ENCODE measurements around the gene DEPDC1B. TPM values are rescaled to one million over a fixed set of nuclear protein-coding genes. Genes with fewer than 3 reads are reported as not detected.
"Not testable (repeated sequence)": the region's sequence is repeated elsewhere in the genome, so short reads cannot be mapped to it uniquely, and the experiment has no call there.

Gene DEPDC1B
- total and polyA plus RNA-seq, 2 experiments from 2014 or later: 9.0 to 27.5 TPM

GRCh38 chr5:60590172-60590571 is 109.8 kb downstream of the DEPDC1B start:
- Histone ChIP-seq H3K4me1 (ENCODE audit: insufficient read depth) (no peaks in the 10 kb centered on the region), H3K79me2 (no peaks in the 10 kb centered on the region), H3K4me2 (no peak overlapping the region), H3K9me3 (ENCODE audit: low read depth) (no peaks in the 10 kb centered on the region), H3K27me3 (no peaks in the 10 kb centered on the region), H3K27ac (no peak overlapping the region), H2AFZ (no peak overlapping the region), H3K4me3 (no peak overlapping the region), H4K20me1 (ENCODE audit: insufficient read depth, poor library complexity, severe bottlenecking) (no peaks in the 10 kb centered on the region), H3K9me2 (replicated peaks; ENCODE audit: insufficient read depth) (no peaks in the 10 kb centered on the region), H3K36me3 (replicated peaks; ENCODE audit: insufficient read depth, low read depth) (no peaks in the 10 kb centered on the region)
- 100% methylated on average over 2 of the region's 2 CpGs for WGBS (ENCODE audit: low lambda C conversion rate, missing lambda C conversion rate)
- no peak for DNase-seq (ENCODE audit: low spot score)
- no peak for TF ChIP-seq CTCF (IDR thresholded peaks at IDR 0.05; ENCODE audit: poor library complexity)
- TF ChIP-seq EZH2phosphoT487 (IDR thresholded peaks at IDR 0.05; ENCODE audit: low read depth, severe bottlenecking, unreplicated experiment): no peak
- TF ChIP-seq EZH2 (IDR thresholded peaks at IDR 0.05; ENCODE audit: borderline replicate concordance): no peak

GRCh38 chr5:60587312-60587711 is 112.7 kb downstream of the DEPDC1B start:
- H3K27ac ChIP-seq; H3K9me3 ChIP-seq (ENCODE audit: low read depth): not testable (repeated sequence)

GRCh38 chr5:60586307-60586901 is 113.6 kb downstream of the DEPDC1B start:
- H3K27ac ChIP-seq: no peak overlapping the region
- no peaks in the 10 kb centered on the region for H3K27me3 ChIP-seq
- no peak overlapping the region for H3K4me3 ChIP-seq
- 98% methylated on average over 1 of the region's 1 CpG for WGBS (ENCODE audit: low lambda C conversion rate, missing lambda C conversion rate)
- TF ChIP-seq CTCF (IDR thresholded peaks at IDR 0.05; ENCODE audit: poor library complexity) (peak; percentile 64), EZH2 (IDR thresholded peaks at IDR 0.05; ENCODE audit: borderline replicate concordance) (no peak)
- no peak overlapping the region for H2AFZ ChIP-seq
- H3K9me3 ChIP-seq (ENCODE audit: low read depth): no peaks in the 10 kb centered on the region
- H3K4me1 ChIP-seq (ENCODE audit: insufficient read depth): no peaks in the 10 kb centered on the region
- H3K9me2 ChIP-seq (replicated peaks; ENCODE audit: insufficient read depth): no peaks in the 10 kb centered on the region
- peak; percentile 28 for DNase-seq (ENCODE audit: low spot score)
- no peaks in the 10 kb centered on the region for H3K79me2 ChIP-seq
- no peak overlapping the region for H3K4me2 ChIP-seq
- H4K20me1 ChIP-seq (ENCODE audit: insufficient read depth, poor library complexity, severe bottlenecking): no peaks in the 10 kb centered on the region
- no peaks in the 10 kb centered on the region for H3K36me3 ChIP-seq (replicated peaks; ENCODE audit: insufficient read depth, low read depth)

More at GRCh38 chr5:60587312-60587711, 112.7 kb downstream of the DEPDC1B start:
- H3K36me3 ChIP-seq (replicated peaks; ENCODE audit: insufficient read depth, low read depth); H3K4me2 ChIP-seq; H3K4me1 ChIP-seq (ENCODE audit: insufficient read depth); H3K27me3 ChIP-seq; DNase-seq (ENCODE audit: low spot score); H3K79me2 ChIP-seq; H3K9me2 ChIP-seq (replicated peaks; ENCODE audit: insufficient read depth); H3K4me3 ChIP-seq; H2AFZ ChIP-seq; H4K20me1 ChIP-seq (ENCODE audit: insufficient read depth, poor library complexity, severe bottlenecking): not testable (repeated sequence)
- 99% methylated on average over 6 of the region's 6 CpGs for WGBS (ENCODE audit: low lambda C conversion rate, missing lambda C conversion rate)

GRCh38 chr5:60585618-60586017 is 114.3 kb downstream of the DEPDC1B start:
- H3K4me1 ChIP-seq (ENCODE audit: insufficient read depth): no peaks in the 10 kb centered on the region
- no peaks in the 10 kb centered on the region for H3K9me2 ChIP-seq (replicated peaks; ENCODE audit: insufficient read depth)
- TF ChIP-seq EZH2phosphoT487 (IDR thresholded peaks at IDR 0.05; ENCODE audit: low read depth, severe bottlenecking, unreplicated experiment) (no peak), CTCF (IDR thresholded peaks at IDR 0.05; ENCODE audit: poor library complexity) (no peak), EZH2 (IDR thresholded peaks at IDR 0.05; ENCODE audit: borderline replicate concordance) (no peak)
- H3K9me3 ChIP-seq (ENCODE audit: low read depth): no peaks in the 10 kb centered on the region
- H3K27me3 ChIP-seq: no peaks in the 10 kb centered on the region
- no peak overlapping the region for H3K4me2 ChIP-seq
- no peaks in the 10 kb centered on the region for H3K79me2 ChIP-seq
- H3K36me3 ChIP-seq (replicated peaks; ENCODE audit: insufficient read depth, low read depth): no peaks in the 10 kb centered on the region
- H3K27ac ChIP-seq: no peak overlapping the region
- WGBS (ENCODE audit: low lambda C conversion rate, missing lambda C conversion rate): 77% methylated on average over 5 of the region's 5 CpGs
- DNase-seq (ENCODE audit: low spot score): no peak
- no peaks in the 10 kb centered on the region for H4K20me1 ChIP-seq (ENCODE audit: insufficient read depth, poor library complexity, severe bottlenecking)
- no peak overlapping the region for H3K4me3 ChIP-seq
- no peak overlapping the region for H2AFZ ChIP-seq

Data from hepatocyte (in vitro differentiated cells).